ENCODE data around the gene PDCD6IP. TPM values are rescaled to one million over a fixed set of nuclear protein-coding genes. Genes with fewer than 3 reads are reported as not detected.
"Not testable (repeated sequence)": the region's sequence is repeated elsewhere in the genome, so short reads cannot be mapped to it uniquely, and the experiment has no call there.

The PDCD6IP gene
- total RNA-seq, 1 donor from 2014 or later: 51.7 TPM

- Histone ChIP-seq H3K27ac (ENCODE audit: low read depth, low read length) (no peak overlapping the region), H3K4me3 (ENCODE audit: low read length in 3 of 3) (no peak overlapping the region), H3K9ac (ENCODE audit: low read depth in 1 of 3, low read length in 3 of 3) (no peak overlapping the region), H3K4me1 (ENCODE audit: control insufficient read depth in 3 of 3, insufficient read depth in 3 of 3, low read length in 3 of 3) (no peaks in the 10 kb centered on the region), H3K9me3 (ENCODE audit: control insufficient read depth in 3 of 3, low read length in 3 of 3) (no peaks in the 10 kb centered on the region), H3K36me3 (ENCODE audit: control insufficient read depth in 3 of 3, insufficient read depth in 3 of 3, low read length in 3 of 3) (peaks cover 3 to 8% (median 7%) of the 10 kb centered on the region in 3 donors), H3K27me3 (ENCODE audit: control insufficient read depth in 3 of 3, insufficient read depth in 3 of 3, low read length in 3 of 3) (no peaks in the 10 kb centered on the region)
These were observed 40.9 kb downstream of the PDCD6IP start for GRCh38 chr3:33839283-33839682.

- Histone ChIP-seq H3K9ac (ENCODE audit: low read depth in 1 of 3, low read length in 3 of 3) (no peak overlapping the region), H3K36me3 (ENCODE audit: control insufficient read depth in 3 of 3, insufficient read depth in 3 of 3, low read length in 3 of 3) (peaks cover 5 to 8% (median 8%) of the 10 kb centered on the region in 3 donors)
These were observed 41.7 kb downstream of the PDCD6IP start for GRCh38 chr3:33840179-33840578.

GRCh38 chr3:33848624-33849347 lies 50.4 kb downstream of the PDCD6IP start:
- H3K9ac ChIP-seq (ENCODE audit: low read depth in 1 of 3, low read length in 3 of 3): no peak overlapping the region
- peaks cover 4 to 10% (median 8%) of the 10 kb centered on the region in 3 donors for H3K36me3 ChIP-seq (ENCODE audit: control insufficient read depth in 3 of 3, insufficient read depth in 3 of 3, low read length in 3 of 3)
- no peaks in the 10 kb centered on the region for H3K27me3 ChIP-seq (ENCODE audit: control insufficient read depth in 3 of 3, insufficient read depth in 3 of 3, low read length in 3 of 3)
- H3K9me3 ChIP-seq (ENCODE audit: control insufficient read depth in 3 of 3, low read length in 3 of 3): no peaks in the 10 kb centered on the region
- H3K4me1 ChIP-seq (ENCODE audit: control insufficient read depth in 3 of 3, insufficient read depth in 3 of 3, low read length in 3 of 3): no peaks in the 10 kb centered on the region
- H3K4me3 ChIP-seq (ENCODE audit: low read length in 3 of 3): no peak overlapping the region
- no peak overlapping the region for H3K27ac ChIP-seq (ENCODE audit: low read depth, low read length)

More at GRCh38 chr3:33840179-33840578, 41.7 kb downstream of the PDCD6IP start:
- no peak overlapping the region for H3K4me3 ChIP-seq (ENCODE audit: low read length in 3 of 3)
- H3K27ac ChIP-seq (ENCODE audit: low read depth, low read length): no peak overlapping the region
- H3K9me3 ChIP-seq (ENCODE audit: control insufficient read depth in 3 of 3, low read length in 3 of 3): no peaks in the 10 kb centered on the region
- no peaks in the 10 kb centered on the region for H3K27me3 ChIP-seq (ENCODE audit: control insufficient read depth in 3 of 3, insufficient read depth in 3 of 3, low read length in 3 of 3)
- H3K4me1 ChIP-seq (ENCODE audit: control insufficient read depth in 3 of 3, insufficient read depth in 3 of 3, low read length in 3 of 3): no peaks in the 10 kb centered on the region

GRCh38 chr3:33850599-33850998 lies 52.2 kb downstream of the PDCD6IP start:
- not testable (repeated sequence) for H3K27me3 ChIP-seq (ENCODE audit: control insufficient read depth in 3 of 3, insufficient read depth in 3 of 3, low read length in 3 of 3); H3K4me3 ChIP-seq (ENCODE audit: low read length in 3 of 3); H3K27ac ChIP-seq (ENCODE audit: low read depth, low read length); H3K9me3 ChIP-seq (ENCODE audit: control insufficient read depth in 3 of 3, low read length in 3 of 3); H3K9ac ChIP-seq (ENCODE audit: low read depth in 1 of 3, low read length in 3 of 3); H3K4me1 ChIP-seq (ENCODE audit: control insufficient read depth in 3 of 3, insufficient read depth in 3 of 3, low read length in 3 of 3)
- H3K36me3 ChIP-seq (ENCODE audit: control insufficient read depth in 3 of 3, insufficient read depth in 3 of 3, low read length in 3 of 3): peaks cover 7 to 15% (median 9%) of the 10 kb centered on the region in 3 donors

GRCh38 chr3:33855407-33855806 lies 57.0 kb downstream of the PDCD6IP start:
- H3K27ac ChIP-seq (ENCODE audit: low read depth, low read length); H3K9ac ChIP-seq (ENCODE audit: low read depth in 1 of 3, low read length in 3 of 3): not testable (repeated sequence)
- peaks cover 10 to 22% (median 12%) of the 10 kb centered on the region in 3 donors for H3K36me3 ChIP-seq (ENCODE audit: control insufficient read depth in 3 of 3, insufficient read depth in 3 of 3, low read length in 3 of 3)

GRCh38 chr3:33855884-33856546 lies 57.6 kb downstream of the PDCD6IP start:
- Histone ChIP-seq H3K4me3 (ENCODE audit: low read length in 3 of 3) (no peak overlapping the region), H3K9me3 (ENCODE audit: control insufficient read depth in 3 of 3, low read length in 3 of 3) (no peaks in the 10 kb centered on the region), H3K9ac (ENCODE audit: low read depth in 1 of 3, low read length in 3 of 3) (no peak overlapping the region), H3K4me1 (ENCODE audit: control insufficient read depth in 3 of 3, insufficient read depth in 3 of 3, low read length in 3 of 3) (no peaks in the 10 kb centered on the region), H3K27me3 (ENCODE audit: control insufficient read depth in 3 of 3, insufficient read depth in 3 of 3, low read length in 3 of 3) (no peaks in the 10 kb centered on the region), H3K27ac (ENCODE audit: low read depth, low read length) (no peak overlapping the region), H3K36me3 (ENCODE audit: control insufficient read depth in 3 of 3, insufficient read depth in 3 of 3, low read length in 3 of 3) (peaks cover 10 to 22% (median 12%) of the 10 kb centered on the region in 3 donors)

More at GRCh38 chr3:33855407-33855806, 57.0 kb downstream of the PDCD6IP start:
- H3K27me3 ChIP-seq (ENCODE audit: control insufficient read depth in 3 of 3, insufficient read depth in 3 of 3, low read length in 3 of 3); H3K9me3 ChIP-seq (ENCODE audit: control insufficient read depth in 3 of 3, low read length in 3 of 3); H3K4me3 ChIP-seq (ENCODE audit: low read length in 3 of 3); H3K4me1 ChIP-seq (ENCODE audit: control insufficient read depth in 3 of 3, insufficient read depth in 3 of 3, low read length in 3 of 3): not testable (repeated sequence)

GRCh38 chr3:33857701-33858100 lies 59.3 kb downstream of the PDCD6IP start:
- not testable (repeated sequence) for H3K27me3 ChIP-seq (ENCODE audit: control insufficient read depth in 3 of 3, insufficient read depth in 3 of 3, low read length in 3 of 3); H3K9ac ChIP-seq (ENCODE audit: low read depth in 1 of 3, low read length in 3 of 3); H3K9me3 ChIP-seq (ENCODE audit: control insufficient read depth in 3 of 3, low read length in 3 of 3); H3K27ac ChIP-seq (ENCODE audit: low read depth, low read length); H3K4me1 ChIP-seq (ENCODE audit: control insufficient read depth in 3 of 3, insufficient read depth in 3 of 3, low read length in 3 of 3); H3K4me3 ChIP-seq (ENCODE audit: low read length in 3 of 3)
- peaks cover 10 to 22% (median 14%) of the 10 kb centered on the region in 3 donors for H3K36me3 ChIP-seq (ENCODE audit: control insufficient read depth in 3 of 3, insufficient read depth in 3 of 3, low read length in 3 of 3)

GRCh38 chr3:33858131-33858530 lies 59.7 kb downstream of the PDCD6IP start:
- Histone ChIP-seq H3K4me3 (ENCODE audit: low read length in 3 of 3) (no peak overlapping the region), H3K4me1 (ENCODE audit: control insufficient read depth in 3 of 3, insufficient read depth in 3 of 3, low read length in 3 of 3) (no peaks in the 10 kb centered on the region), H3K27me3 (ENCODE audit: control insufficient read depth in 3 of 3, insufficient read depth in 3 of 3, low read length in 3 of 3) (no peaks in the 10 kb centered on the region), H3K9ac (ENCODE audit: low read depth in 1 of 3, low read length in 3 of 3) (no peak overlapping the region), H3K36me3 (ENCODE audit: control insufficient read depth in 3 of 3, insufficient read depth in 3 of 3, low read length in 3 of 3) (peaks cover 10 to 22% (median 14%) of the 10 kb centered on the region in 3 donors), H3K27ac (ENCODE audit: low read depth, low read length) (no peak overlapping the region), H3K9me3 (ENCODE audit: control insufficient read depth in 3 of 3, low read length in 3 of 3) (no peaks in the 10 kb centered on the region)

GRCh38 chr3:33860373-33861050 lies 62.1 kb downstream of the PDCD6IP start:
- H3K4me1 ChIP-seq (ENCODE audit: control insufficient read depth in 3 of 3, insufficient read depth in 3 of 3, low read length in 3 of 3): no peaks in the 10 kb centered on the region
- H3K27ac ChIP-seq (ENCODE audit: low read depth, low read length): no peak overlapping the region
- H3K4me3 ChIP-seq (ENCODE audit: low read length in 3 of 3): no peak overlapping the region
- H3K36me3 ChIP-seq (ENCODE audit: control insufficient read depth in 3 of 3, insufficient read depth in 3 of 3, low read length in 3 of 3): peaks cover 13 to 21% (median 18%) of the 10 kb centered on the region in 3 donors
- H3K9ac ChIP-seq (ENCODE audit: low read depth in 1 of 3, low read length in 3 of 3): no peak overlapping the region
- H3K27me3 ChIP-seq (ENCODE audit: control insufficient read depth in 3 of 3, insufficient read depth in 3 of 3, low read length in 3 of 3): no peaks in the 10 kb centered on the region
- no peaks in the 10 kb centered on the region for H3K9me3 ChIP-seq (ENCODE audit: control insufficient read depth in 3 of 3, low read length in 3 of 3)

GRCh38 chr3:33865133-33865532 lies 66.7 kb downstream of the PDCD6IP start:
- Histone ChIP-seq H3K27me3 (ENCODE audit: control insufficient read depth in 3 of 3, insufficient read depth in 3 of 3, low read length in 3 of 3) (no peaks in the 10 kb centered on the region), H3K36me3 (ENCODE audit: control insufficient read depth in 3 of 3, insufficient read depth in 3 of 3, low read length in 3 of 3) (peaks cover 11 to 22% (median 16%) of the 10 kb centered on the region in 3 donors), H3K9me3 (ENCODE audit: control insufficient read depth in 3 of 3, low read length in 3 of 3) (no peaks in the 10 kb centered on the region), H3K4me3 (ENCODE audit: low read length in 3 of 3) (no peak overlapping the region), H3K9ac (ENCODE audit: low read depth in 1 of 3, low read length in 3 of 3) (no peak overlapping the region), H3K4me1 (ENCODE audit: control insufficient read depth in 3 of 3, insufficient read depth in 3 of 3, low read length in 3 of 3) (no peaks in the 10 kb centered on the region), H3K27ac (ENCODE audit: low read depth, low read length) (no peak overlapping the region)

Data from skeletal muscle tissue (tissue), 4 donors.